Measurements from ENCODE around the gene LTBP1.
"Not testable (repeated sequence)": the region's sequence is repeated elsewhere in the genome, so short reads cannot be mapped to it uniquely, and the experiment has no call there.

LTBP1 gene

DNA sequence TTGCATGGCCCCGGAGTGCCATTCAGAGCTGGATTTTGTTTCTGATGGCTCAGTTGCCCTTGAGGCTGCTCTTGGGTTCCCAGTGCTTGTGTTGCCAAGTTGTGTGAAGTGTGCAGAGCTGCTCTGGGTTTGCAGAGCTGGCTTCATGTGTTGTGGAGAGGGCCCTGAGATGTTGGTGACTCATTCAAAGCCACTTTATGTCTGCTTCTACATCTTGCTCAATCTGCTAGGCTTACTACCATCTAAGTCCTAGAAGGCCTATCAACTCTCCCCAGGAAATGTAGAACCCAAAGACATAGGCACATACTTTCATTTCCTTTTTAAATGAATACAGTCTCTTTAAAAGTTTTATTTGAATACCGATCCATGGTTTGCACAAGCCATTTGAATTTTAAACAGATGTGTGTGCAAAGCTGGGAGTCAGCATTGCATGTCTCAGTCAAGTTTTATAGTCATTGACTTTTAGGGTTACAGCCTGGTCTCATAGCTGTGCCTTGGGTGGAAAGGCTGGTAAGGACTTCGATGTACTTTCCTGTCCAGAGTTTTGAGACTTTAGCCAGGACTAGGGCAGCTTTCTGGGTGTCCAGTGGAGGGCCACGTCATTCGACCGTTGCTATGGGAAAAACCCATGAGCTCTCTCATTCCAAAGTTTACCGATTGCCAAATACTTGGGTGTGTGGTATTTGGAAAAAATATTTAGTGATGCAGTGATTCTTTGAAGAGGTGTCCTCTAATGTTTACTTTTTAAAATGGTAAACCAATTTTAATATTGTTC lies 105.0 kb downstream of the LTBP1 start:
- no peak for DNase-seq

DNA sequence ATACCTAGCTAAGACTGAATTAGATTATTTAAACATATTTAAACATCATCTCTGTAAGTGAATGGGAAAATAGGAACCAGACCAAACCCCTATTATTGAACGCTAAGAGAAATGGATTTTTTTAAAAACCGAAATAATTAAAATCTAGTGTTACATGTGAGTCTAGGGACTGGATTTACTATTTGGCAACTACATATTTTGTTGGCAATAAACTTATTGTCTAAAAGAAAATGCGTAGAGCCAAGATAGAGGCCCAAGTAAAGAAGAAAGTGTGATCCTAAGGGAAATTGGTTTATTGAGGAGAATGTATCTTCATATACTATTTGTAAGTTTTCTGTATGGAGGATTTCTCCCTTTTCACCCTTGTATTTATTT lies 105.6 kb downstream of the LTBP1 start:
- no peak for DNase-seq

DNA sequence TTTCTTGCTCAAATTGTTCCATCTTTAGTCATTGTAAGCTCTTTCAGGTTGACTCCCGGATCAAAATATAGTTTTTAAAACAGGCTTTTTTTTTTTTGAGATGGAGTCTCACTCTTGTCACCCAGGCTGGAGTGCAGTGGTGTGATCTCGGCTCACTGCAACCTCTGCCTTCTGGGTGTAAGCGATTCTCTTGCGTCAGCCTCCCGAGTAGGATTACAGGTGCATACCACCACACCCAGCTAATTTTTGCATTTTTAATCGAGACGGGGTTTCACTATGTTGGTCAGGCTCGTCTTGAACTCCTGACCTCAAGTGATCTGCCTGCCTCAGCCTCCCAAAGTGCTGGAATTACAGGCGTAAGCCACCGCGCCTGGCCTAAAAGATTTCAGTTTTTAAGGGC lies 106.0 kb downstream of the LTBP1 start:
- DNase-seq: not testable (repeated sequence)

DNA sequence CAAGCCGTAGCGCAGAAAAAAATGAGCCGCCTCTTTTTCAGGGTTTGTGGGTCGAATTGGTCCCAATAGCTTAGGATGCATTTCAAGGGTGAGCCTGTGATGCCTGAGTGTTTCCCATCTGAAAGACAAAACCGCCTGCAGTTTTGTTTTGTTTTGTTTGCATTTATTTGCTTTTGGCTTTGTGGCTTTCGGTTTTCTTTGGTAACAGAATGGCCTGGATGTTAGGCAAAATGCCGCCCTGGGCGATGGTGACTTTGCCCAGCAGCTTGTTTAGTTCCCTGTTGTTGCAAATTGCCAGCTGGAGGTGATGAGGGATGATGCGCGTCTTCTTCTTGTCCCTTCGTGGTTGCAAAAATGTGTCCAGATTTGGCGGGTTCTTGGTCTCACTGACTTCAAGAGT lies 109.4 kb downstream of the LTBP1 start:
- no peak for DNase-seq

DNA sequence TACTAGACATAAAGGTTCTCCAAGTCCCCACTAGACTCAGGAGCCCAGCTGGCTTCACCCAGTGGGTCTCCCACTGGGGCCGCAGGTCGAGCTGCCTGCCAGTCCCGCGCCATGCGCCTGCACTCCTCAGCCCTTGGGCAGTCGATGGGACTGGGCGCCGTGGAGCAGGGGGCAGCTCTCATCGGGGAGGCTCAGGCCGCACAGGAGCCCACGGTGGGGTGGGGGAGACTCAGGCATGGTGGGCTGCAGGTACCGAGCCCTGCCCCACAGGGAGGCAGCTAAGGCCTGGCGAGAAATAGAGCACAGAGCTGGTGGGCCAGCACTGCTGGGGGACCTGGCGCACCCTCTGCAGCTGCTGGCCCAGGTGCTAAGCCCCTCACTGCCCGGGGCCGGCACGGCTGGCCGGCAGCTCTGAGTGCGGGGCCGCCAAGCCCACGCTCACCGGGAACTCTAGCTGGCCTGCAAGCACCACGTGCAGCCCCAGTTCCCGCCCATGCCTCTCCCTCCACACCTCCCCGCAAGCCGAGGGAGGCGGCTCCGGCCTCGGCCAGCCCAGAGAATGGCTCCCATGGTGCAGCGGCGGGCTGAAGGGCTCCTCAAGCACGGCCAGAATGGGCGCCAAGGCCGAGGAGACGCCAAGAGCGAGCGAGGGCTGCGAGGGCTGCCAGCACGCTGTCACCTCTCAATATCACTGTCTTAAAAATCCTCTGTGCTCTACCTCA lies 110.7 kb downstream of the LTBP1 start:
- DNase-seq: not testable (repeated sequence)

DNA sequence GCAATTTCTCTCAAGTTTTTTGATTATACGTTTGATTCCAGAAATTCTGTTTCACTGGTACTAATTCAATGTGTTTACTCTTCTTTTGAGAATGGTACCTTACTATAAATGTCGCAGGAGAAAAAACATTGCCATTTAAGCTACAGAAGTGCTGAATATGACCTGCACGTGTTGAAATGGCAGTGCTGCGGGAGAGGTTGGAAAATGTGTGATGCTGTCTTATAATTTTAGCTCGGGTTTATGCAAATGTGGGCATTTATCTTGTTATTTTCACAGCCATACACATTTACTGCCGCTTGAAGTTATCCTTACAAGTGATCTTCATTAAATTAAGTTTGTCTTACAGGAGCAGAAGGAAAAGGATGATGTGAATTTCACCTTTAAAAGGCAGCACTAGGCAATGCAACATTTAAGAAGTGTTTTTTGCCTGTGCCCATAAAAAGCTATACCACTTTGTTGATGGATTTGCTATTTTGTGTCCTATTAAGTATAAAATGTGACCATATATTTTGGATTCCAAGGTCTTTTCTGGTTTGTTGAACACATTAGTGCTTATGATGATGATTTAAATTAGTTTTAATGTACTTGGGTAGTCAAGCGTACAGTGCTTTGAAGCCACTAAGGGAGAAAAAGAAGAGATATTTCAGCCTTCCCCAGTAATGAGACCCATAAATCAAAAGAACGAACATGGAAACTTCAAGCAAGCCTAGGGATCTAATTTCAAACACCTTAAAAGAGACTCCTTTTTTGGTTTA lies 112.1 kb downstream of the LTBP1 start:
- DNase-seq: no peak

DNA sequence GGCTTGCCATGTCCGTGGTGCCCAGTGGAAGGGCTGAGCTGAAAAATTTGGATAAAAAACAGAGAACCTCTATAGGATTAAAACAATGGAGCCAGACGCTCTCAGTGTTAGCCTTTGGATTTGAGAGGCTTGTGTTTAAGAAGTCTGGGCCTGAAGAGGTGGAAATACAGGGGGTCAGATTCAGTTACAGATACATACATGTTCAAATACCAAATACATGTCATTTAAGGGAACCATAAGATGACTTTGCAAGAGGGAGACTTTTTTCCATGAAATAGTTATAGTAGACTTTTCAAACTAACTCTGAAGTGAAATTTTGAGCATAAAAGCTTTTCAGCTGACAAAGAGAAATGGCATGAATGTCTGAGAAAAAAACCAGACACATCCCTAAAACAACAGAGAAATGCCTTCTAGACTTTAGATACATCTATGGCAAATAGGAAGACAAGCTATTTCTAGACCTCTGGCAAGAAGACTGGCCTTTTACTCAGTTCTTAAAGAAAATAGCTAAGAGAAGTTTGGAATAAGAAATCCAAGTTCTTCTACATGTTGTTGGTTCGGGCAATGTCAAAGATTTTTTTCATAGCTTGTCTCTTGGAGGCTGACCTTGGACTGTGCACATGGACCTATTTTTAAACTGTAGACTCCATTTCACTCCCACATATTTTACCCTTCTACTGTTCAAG lies 112.9 kb downstream of the LTBP1 start:
- DNase-seq: no peak

DNA sequence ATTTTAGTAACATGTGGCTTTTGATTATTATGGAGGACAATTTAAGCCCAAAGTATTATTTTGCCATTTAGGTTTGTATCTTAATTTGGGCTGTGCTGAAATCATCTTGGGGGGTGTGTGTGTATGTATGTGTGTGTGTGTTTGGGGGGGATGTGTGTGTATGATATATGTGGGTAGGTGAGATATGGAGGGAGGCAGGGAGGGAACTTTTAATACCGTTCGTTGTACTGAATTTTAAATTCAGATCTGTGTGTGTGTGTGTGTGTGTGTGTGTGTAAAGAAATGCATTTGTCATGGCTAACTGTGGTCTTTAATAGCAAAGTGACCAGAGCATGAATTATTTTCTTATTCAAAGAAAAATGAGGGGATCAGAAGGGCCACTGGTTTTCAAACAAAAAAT lies 113.7 kb downstream of the LTBP1 start:
- DNase-seq: no peak

DNA sequence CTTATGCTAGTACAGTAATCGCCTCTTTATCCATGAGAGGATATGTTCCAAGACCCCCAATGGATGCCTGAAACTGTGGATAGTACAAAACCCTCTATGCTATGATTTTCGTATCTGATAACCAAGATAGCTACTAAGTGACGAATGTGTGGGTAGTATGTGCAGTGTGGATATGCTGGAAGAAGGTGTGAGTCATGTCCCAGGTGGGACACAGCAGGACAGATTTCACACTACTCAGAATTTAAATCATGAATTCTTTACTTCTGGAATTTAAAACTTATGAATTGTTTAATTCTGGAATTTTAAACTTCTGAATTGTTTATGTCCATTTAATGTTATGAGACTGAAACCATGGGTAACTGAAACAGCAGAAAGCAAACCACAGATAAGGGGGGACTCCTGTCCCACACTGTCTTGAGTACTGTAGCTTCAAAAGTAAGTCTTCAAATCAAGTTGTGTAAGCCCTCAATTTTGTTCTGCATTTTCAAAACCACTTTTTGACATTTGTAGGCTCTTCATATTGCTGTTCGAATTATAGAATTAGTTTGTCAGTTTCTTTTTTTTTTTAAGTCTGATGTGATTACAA lies 116.0 kb downstream of the LTBP1 start:
- no peak for DNase-seq

DNA sequence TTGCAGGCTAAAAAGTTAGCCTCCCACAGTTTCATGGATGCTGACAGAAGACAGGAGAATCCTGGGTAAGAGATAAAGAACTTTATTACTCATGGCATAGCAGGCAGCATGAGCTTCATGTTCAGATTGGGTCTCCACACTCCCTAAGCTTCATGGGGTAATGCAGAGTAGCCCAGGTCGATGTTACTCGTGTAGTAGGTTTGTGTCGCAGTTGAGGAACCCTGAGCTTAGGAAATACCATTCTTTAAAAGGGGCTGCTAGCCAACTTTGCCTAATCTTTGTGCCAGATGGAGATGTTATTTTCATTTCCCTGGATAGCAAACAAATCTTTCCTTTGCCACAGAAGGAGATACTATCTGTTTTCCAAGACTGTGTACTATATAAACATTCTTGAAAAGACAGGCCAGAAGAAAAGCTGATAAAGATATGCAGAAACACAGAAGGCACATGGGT lies 117.6 kb downstream of the LTBP1 start:
- no peak for DNase-seq

DNA sequence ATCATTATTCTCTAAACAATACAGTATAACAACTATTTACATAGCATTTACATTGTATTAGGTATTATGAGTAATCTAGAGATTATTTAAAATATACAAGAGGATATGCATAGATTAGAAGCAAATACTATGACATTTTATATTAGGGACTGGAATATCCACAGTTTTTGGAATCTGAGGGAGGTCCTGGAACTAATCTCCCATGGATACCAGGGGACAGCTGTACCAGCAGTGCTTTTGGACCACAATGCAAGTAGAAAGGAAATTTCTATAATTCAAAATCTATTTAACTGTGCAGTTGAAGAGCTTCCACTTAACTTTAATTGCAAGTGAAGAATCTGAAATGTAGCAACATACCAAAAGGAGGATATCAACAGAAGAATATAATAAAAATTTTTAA lies 120.8 kb downstream of the LTBP1 start:
- DNase-seq: no peak

DNA sequence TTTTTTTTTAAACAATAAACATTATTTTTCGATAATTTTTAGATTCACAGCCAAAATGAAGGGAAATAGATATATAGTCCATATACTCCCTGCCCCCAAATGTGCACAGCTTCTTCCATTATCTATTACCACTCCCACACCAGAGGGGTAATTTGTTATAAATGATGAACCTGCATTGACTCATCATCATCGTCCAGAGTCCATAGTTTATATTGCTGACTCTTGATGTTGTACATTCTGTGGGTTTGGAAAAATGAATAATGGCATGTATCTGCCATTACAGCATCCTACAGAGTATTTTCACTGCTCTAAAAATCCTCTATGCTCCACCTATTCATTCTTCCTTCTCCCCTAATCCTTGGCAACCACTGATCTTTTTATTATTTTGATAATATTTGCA lies 121.5 kb downstream of the LTBP1 start:
- no peak for DNase-seq

DNA sequence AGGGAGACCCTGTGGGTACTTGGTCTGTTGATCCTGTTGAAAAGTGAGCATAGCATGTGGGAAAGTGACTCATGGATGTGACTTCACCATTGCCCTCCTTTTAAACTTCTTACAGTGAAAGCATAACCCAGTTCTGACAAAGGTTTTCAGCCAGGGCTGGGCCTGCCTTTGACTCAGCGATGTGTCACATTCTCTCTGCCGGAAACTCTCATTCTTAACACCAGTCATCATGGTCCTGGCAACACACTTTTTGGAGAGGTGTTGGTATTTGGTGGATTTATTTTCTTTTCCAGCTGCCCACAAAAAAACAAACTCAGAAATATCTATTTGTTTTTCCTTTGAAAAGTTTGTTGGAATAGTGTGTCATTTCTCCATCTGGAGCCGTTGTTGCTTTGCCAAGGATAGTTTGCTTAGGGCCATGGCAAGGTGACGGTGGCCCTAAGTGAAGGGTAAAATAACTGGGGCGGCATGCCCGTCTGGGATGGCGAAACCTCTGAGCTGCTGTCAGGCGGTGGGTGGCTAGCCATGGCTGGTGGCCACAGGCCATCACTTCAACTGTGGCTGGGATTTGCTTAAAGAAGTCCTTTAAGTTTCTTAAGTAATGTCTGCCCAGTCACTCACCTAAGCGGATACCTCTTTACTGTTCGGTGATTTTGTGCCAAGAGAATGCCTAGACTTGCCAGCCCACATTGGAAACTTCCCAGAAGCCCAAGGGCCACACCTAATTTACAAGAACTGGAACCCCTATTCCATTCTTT lies 123.3 kb downstream of the LTBP1 start:
- DNase-seq: no peak

DNA sequence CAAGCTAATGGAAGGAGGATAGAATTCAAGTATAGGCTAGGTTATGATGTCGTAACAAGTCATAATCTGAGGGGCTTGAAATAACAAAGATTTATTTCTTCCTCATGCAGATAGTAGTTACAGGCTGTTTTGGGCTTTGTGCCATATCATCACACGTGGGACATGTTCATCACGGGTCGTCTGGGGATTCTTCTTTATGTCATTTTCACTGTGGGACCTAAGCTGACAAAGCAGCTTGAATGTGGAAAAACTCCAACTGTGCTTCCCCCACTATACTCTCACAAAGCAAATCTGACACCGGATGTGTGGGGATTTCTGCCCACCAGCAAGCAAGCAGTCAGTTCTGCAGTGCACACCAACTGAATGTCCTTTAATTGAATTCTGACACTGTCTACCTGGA lies 124.8 kb downstream of the LTBP1 start:
- no peak for DNase-seq

DNA sequence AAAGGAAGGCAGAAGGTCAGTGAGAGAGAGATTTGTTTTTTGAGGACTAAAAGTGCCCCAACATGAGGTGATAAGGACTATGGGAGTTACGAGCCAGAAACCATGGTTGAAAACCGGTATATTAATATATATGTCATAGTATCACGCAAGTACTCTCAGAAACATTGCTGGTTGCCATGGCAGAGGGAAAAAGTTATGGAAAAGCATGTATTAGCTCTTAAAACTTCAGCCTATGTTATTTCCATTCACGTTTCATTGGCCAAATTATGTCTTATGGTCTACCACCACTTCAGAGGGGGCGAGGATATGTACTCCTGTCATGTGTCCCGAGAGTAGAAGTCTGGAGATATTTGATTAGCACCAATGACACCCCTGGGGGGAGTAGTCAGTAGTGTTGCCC lies 125.9 kb downstream of the LTBP1 start:
- DNase-seq: no peak

DNA sequence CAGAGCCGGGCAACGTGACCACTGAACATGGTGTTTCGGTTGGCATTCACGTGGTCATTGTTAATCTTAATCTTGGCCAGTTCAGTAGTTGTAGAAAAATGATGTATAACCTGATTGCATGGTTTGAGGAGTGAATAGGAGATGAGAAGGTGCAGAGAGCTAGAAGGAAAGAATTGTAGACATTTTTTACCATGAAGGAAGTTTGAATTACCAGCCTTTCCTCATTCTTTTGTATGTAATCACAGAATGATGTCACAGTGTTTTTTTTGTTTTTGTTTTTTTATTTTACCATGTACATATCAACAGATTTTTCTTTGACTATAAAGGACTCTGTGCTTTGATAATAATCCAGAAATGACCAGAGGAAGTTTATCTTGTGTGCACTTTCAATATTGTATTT lies 126.3 kb downstream of the LTBP1 start:
- no peak for DNase-seq

DNA sequence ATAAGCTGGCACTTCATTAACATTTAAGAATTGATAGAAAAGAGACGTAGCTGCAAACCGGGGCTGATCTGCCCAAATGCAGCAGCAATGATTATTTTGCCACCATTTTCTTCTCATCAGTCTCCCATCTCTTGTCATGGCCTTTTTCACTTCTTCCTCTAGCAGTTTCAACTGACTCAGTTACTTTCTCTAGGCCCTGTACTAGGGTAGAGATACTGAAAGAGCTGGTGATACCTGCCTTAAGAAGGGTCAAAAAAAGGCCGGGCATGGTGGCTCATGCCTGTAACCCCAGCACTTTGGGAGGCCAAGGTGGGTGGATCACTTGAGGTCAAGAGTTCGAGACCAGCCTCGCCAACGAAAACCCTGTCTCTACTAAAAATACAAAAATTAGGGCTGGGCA lies 127.4 kb downstream of the LTBP1 start:
- no peak for DNase-seq

DNA sequence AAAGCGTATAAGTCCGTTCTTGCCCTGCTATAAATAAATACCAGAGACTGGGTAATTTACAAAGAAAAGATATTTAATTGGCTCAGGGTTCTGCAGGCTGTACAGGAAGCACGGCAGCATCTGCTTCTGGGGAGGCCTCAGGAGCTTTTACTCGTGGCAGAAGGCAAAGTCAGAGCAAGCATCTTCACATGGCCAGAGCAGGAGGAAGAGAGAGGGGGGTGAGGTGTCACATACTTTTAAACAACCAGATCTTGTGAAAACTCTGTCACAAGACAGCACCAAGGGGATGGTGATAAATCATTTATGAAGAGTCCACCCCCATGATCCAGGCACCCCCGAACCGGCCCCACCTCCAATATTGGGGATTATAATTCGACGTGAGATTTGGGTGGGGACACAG lies 130.6 kb downstream of the LTBP1 start:
- DNase-seq: no peak

DNA sequence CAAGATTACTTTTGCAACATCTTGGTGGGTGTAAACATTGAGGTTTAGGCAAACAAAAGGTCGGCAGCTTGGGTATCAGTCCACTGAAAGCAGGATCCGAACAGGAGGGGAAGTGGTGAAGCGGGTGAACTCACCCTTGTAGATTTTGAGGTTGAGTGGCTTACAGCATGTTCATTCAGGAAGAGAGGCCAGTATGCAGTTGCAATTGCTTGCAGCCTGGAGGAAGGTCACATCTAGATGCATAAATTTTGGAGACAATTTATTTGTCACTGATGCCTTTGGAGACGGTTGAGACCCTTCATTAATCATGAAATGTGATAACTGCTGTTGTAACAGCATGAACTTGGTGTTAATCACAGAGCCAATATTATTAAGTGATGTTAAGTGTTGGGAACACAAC lies 131.1 kb downstream of the LTBP1 start:
- DNase-seq: no peak

DNA sequence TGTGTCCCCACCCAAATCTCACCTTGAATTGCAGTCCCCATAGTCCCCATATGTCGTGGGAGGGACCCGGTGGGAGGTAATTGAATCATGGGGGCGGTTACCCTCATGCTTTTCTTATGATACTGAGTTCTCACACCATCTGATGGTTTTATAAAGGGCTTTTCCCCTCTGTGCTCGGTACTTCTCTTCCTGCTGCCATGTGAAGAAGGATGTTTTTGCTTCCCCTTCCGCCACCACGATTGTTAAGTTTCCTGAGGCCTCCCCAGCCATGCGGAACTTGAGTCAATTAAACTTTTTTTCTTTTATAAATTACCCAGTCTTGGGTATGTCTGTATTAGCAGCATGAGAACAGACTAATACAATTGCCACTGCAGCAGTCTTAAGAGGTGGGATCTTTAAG lies 134.9 kb downstream of the LTBP1 start:
- DNase-seq: no peak

DNA sequence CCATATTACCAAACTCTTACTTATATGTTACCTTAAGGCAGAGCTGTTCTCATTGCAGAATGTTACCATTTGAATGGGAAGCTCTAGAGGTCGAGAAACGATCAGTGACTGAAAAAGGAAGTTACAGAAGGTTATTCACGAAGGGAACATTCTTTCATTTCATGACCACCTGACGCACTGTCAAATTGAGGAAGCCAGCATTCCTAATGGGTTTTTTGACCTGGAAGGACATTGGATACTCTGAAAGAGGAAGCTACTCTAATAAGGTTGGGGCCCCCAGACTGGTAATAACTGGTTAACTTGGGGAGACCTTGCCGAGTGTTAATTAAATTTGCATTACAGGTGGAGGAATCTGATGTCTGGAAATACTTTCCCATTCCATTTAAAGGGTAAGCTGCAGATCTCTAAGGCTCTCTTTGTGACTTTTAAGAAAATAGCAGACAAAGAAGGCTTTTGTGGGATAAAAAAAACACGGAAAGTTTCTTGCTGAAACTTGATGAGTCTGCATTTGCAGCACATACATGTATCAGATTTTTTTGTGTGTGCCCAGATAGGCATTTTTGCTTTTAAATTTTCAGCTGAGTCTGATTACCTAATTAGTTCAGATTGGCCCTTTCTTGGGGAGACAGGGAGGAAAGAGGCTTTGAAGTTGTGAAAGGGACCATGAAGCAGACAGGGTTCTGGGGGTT lies 137.1 kb downstream of the LTBP1 start:
- DNase-seq: no peak

DNA sequence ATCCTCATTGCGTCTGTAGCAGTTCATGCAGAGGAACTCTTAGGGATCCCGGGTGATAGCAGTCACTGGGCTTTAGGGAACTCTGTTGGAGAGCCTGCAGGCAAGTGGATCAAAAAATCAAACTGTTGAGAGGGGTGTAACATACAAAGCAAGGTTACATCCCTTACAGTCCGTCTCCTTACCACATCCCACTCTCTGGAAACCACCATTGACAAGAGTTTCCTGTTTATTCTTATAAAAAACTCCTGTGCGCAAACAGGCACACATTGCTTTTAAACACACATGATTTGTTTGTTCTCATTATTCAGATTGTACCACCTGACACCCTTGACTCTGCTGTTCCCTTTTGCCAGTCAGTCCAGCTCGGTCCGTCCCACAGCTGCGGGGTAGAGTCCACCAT lies 137.7 kb downstream of the LTBP1 start:
- DNase-seq: no peak
